HG03521 (cell line): ENCODE results near the gene PRDM11.

ENCODE experiments used
- ATAC-seq: cut with Tn5 transposase; IDR thresholded peaks from one replicate; pipeline ENCODE4 v1.9.1; 2021; ENCODE audit warnings: mild to moderate bottlenecking, moderate library complexity; ENCODE audit not compliant: unreplicated experiment

Gene PRDM11

GRCh38 chr11:45258982-45259530 lies 112.6 kb downstream of the PRDM11 start:
- ATAC-seq = no peak

- ATAC-seq = no peak
These were observed 113.2 kb downstream of the PRDM11 start for GRCh38 chr11:45259592-45259991.

GRCh38 chr11:45260071-45260470 lies 113.6 kb downstream of the PRDM11 start:
- ATAC-seq = no peak

- no peak for ATAC-seq
These were observed 116.5 kb downstream of the PRDM11 start for GRCh38 chr11:45262900-45263299.

- no peak for ATAC-seq
These were observed 117.3 kb downstream of the PRDM11 start for GRCh38 chr11:45263773-45264172.

- no peak for ATAC-seq
These were observed 118.5 kb downstream of the PRDM11 start for GRCh38 chr11:45264839-45265515.

- ATAC-seq = no peak
These were observed 119.7 kb downstream of the PRDM11 start for GRCh38 chr11:45265969-45266675.

GRCh38 chr11:45266676-45267020 lies 120.2 kb downstream of the PRDM11 start:
- ATAC-seq = no peak

GRCh38 chr11:45267052-45267451 lies 120.6 kb downstream of the PRDM11 start:
- no peak for ATAC-seq

- ATAC-seq = no peak
These were observed 121.3 kb downstream of the PRDM11 start for GRCh38 chr11:45267652-45268299.

GRCh38 chr11:45269678-45270077 lies 123.2 kb downstream of the PRDM11 start:
- ATAC-seq = no peak

GRCh38 chr11:45270946-45271716 lies 124.7 kb downstream of the PRDM11 start:
- no peak for ATAC-seq

- ATAC-seq = no peak
These were observed 126.3 kb downstream of the PRDM11 start for GRCh38 chr11:45272701-45273100.

GRCh38 chr11:45273509-45273908 lies 127.1 kb downstream of the PRDM11 start:
- ATAC-seq = no peak

GRCh38 chr11:45274206-45274605 lies 127.8 kb downstream of the PRDM11 start:
- no peak for ATAC-seq

GRCh38 chr11:45275828-45276227 lies 129.4 kb downstream of the PRDM11 start:
- no peak for ATAC-seq

- no peak for ATAC-seq
These were observed 132.3 kb downstream of the PRDM11 start for GRCh38 chr11:45278714-45279113.

- ATAC-seq = no peak
These were observed 133.2 kb downstream of the PRDM11 start for GRCh38 chr11:45279645-45280044.

GRCh38 chr11:45280449-45280848 lies 134.0 kb downstream of the PRDM11 start:
- ATAC-seq = no peak

- ATAC-seq = no peak
These were observed 135.6 kb downstream of the PRDM11 start for GRCh38 chr11:45282081-45282480.
